IPS-18c (cell line): ENCODE results near the gene ATAT1.
A peak's percentile ranks its signal among the peaks of the same experiment; 100 is the strongest.
"Not testable (repeated sequence)": the region's sequence is repeated elsewhere in the genome, so short reads cannot be mapped to it uniquely, and the experiment has no call there.

Experiments
- H3K4me3 ChIP-seq: 2 replicates; pipeline ENCODE4 v1.7.0; 2013; ENCODE audit warnings: low read depth, mild to moderate bottlenecking, low read length, moderate library complexity; ENCODE audit not compliant: insufficient read depth
- H3K9me3 ChIP-seq: one replicate; pipeline ENCODE4 v1.6.1; 2013; ENCODE audit warnings: mild to moderate bottlenecking, low read length, moderate library complexity; ENCODE audit not compliant: control insufficient read depth, insufficient read depth

The ATAT1 gene

GRCh38 chr6:30626484-30627366 is at the start of gene ATAT1:
TSS of gene ATAT1 (plus strand) at chr6:30626874.
- H3K4me3 ChIP-seq, result peak within 1 kb of the TSS; percentile 84

GRCh38 chr6:30578051-30578450 is 48.6 kb upstream of the ATAT1 start:
- no peak overlapping the region for H3K4me3 ChIP-seq
- no peaks in the 10 kb centered on the region for H3K9me3 ChIP-seq

More at GRCh38 chr6:30626484-30627366, at the start of gene ATAT1:
- H3K9me3 ChIP-seq, result no peaks in the 10 kb centered on the region

GRCh38 chr6:30583921-30584320 is 42.8 kb upstream of the ATAT1 start:
- H3K4me3 ChIP-seq, result no peak overlapping the region

GRCh38 chr6:30589754-30590358 is 36.8 kb upstream of the ATAT1 start:
- Histone ChIP-seq H3K4me3 (no peak overlapping the region), H3K9me3 (no peaks in the 10 kb centered on the region)

More at GRCh38 chr6:30583921-30584320, 42.8 kb upstream of the ATAT1 start:
- no peaks in the 10 kb centered on the region for H3K9me3 ChIP-seq

GRCh38 chr6:30590509-30590908 is 36.2 kb upstream of the ATAT1 start:
- no peaks in the 10 kb centered on the region for H3K9me3 ChIP-seq

GRCh38 chr6:30591008-30591407 is 35.7 kb upstream of the ATAT1 start:
- Histone ChIP-seq H3K4me3 (no peak overlapping the region), H3K9me3 (no peaks in the 10 kb centered on the region)

More at GRCh38 chr6:30590509-30590908, 36.2 kb upstream of the ATAT1 start:
- H3K4me3 ChIP-seq, result no peak overlapping the region

- H3K4me3 ChIP-seq, result no peak overlapping the region
- no peaks in the 10 kb centered on the region for H3K9me3 ChIP-seq
Measured at GRCh38 chr6:30592287-30592686, 34.4 kb upstream of the ATAT1 start.

- H3K4me3 ChIP-seq, H3K9me3 ChIP-seq: not testable (repeated sequence)
Measured at GRCh38 chr6:30597315-30598144, 29.1 kb upstream of the ATAT1 start.

- Histone ChIP-seq H3K4me3 (no peak overlapping the region), H3K9me3 (no peaks in the 10 kb centered on the region)
Measured at GRCh38 chr6:30598912-30599624, 27.6 kb upstream of the ATAT1 start.

- no peaks in the 10 kb centered on the region for H3K9me3 ChIP-seq
Measured at GRCh38 chr6:30599625-30600324, 26.9 kb upstream of the ATAT1 start.

GRCh38 chr6:30600451-30600961 is 26.2 kb upstream of the ATAT1 start:
- Histone ChIP-seq H3K9me3 (no peaks in the 10 kb centered on the region), H3K4me3 (no peak overlapping the region)

More at GRCh38 chr6:30599625-30600324, 26.9 kb upstream of the ATAT1 start:
- H3K4me3 ChIP-seq, result no peak overlapping the region

- Histone ChIP-seq H3K9me3 (no peaks in the 10 kb centered on the region), H3K4me3 (no peak overlapping the region)
Measured at GRCh38 chr6:30601436-30601814, 25.2 kb upstream of the ATAT1 start.

- no peak overlapping the region for H3K4me3 ChIP-seq
- H3K9me3 ChIP-seq, result no peaks in the 10 kb centered on the region
Measured at GRCh38 chr6:30601815-30602641, 24.6 kb upstream of the ATAT1 start.

GRCh38 chr6:30603961-30604360 is 22.7 kb upstream of the ATAT1 start:
- Histone ChIP-seq H3K9me3 (no peaks in the 10 kb centered on the region), H3K4me3 (no peak overlapping the region)

GRCh38 chr6:30610065-30610464 is 16.6 kb upstream of the ATAT1 start:
- Histone ChIP-seq H3K9me3 (no peaks in the 10 kb centered on the region), H3K4me3 (no peak overlapping the region)
